Measurements from ENCODE around the gene EDEM3. TPM values are rescaled to one million over a fixed set of nuclear protein-coding genes. Genes with fewer than 3 reads are reported as not detected.
"Not testable (repeated sequence)": the region's sequence is repeated elsewhere in the genome, so short reads cannot be mapped to it uniquely, and the experiment has no call there.

The EDEM3 gene
- total RNA-seq, 1 donor from 2014 or later = 45.5 TPM

DNA sequence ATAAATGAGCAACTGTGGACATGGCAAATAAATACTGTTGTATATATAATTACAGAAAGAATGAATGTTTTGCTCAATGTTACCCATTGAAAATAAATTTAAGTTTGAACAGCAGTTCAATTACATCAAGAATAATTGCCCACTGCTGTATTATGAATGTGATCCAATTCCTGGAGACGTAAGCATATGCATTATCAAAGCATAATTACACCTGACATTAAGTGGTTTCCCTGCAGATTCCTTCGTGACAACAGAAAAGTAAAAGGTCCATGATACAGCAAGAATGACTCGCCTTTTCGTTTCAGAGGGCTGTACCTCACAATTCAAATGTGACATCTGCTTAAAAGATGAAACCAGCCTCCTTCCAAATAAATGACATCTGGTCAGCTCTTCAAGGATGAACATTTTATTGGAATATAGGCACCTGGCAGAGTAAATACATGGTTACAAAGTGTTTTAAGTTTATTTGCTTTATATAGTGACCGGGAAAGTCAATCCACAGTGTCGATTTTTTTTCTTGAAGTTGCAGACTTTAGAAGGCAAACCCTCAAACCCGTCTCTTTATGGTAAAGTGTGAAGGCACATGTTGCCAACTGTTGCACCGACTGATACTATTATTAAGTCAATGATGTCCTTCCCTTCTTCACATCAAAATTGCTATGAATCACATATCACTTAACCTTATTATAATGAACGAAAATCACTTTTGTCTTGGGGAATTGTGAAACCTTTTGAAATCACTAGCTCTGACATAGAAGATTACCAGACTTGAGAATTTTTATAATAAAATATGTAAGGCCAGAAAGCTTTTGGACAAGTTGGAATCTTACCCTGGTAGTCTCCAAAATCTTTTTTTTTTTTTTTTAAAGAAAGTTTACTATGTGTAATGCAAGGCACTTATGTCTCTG, 36.2 kb upstream of the EDEM3 start:
- Histone ChIP-seq H3K4me1 (peaks cover 17% of the 10 kb centered on the region), H3K27me3 (ENCODE audit: low read depth) (no peaks in the 10 kb centered on the region), H3K4me3 (no peak overlapping the region), H3K9me3 (no peaks in the 10 kb centered on the region), H3K27ac (no peak overlapping the region), H3K36me3 (peaks cover 6% of the 10 kb centered on the region)
- ATAC-seq (no peak), DNase-seq (no peak)
- TF ChIP-seq, protein P1, sequence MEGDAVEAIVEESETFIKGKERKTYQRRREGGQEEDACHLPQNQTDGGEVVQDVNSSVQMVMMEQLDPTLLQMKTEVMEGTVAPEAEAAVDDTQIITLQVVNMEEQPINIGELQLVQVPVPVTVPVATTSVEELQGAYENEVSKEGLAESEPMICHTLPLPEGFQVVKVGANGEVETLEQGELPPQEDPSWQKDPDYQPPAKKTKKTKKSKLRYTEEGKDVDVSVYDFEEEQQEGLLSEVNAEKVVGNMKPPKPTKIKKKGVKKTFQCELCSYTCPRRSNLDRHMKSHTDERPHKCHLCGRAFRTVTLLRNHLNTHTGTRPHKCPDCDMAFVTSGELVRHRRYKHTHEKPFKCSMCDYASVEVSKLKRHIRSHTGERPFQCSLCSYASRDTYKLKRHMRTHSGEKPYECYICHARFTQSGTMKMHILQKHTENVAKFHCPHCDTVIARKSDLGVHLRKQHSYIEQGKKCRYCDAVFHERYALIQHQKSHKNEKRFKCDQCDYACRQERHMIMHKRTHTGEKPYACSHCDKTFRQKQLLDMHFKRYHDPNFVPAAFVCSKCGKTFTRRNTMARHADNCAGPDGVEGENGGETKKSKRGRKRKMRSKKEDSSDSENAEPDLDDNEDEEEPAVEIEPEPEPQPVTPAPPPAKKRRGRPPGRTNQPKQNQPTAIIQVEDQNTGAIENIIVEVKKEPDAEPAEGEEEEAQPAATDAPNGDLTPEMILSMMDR (IDR thresholded peaks at IDR 0.05) = no peak
- intact Hi-C loops (cut with DNase I) = no loop called here

DNA sequence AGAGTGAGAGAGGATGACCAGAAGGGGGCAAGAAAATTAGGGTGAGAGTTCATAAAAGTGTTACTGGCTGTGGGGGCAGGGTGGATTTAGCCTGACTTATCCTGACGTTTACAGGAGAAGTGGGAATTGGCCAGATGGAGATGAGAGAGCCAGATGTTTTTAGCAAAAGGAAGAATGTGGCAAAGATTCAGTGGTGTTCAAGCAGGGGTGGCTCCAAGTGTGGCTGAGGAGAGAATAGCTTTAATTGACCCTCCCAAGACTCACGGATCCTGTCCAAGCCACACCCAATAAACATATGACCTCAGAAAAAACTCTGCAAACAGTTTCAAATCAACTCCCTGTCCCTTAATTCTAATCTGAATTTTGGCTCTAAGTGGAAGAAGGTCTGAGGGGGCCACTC, 35.2 kb upstream of the EDEM3 start:
- H3K4me1 ChIP-seq = peaks cover 17% of the 10 kb centered on the region
- no peak for DNase-seq
- no peaks in the 10 kb centered on the region for H3K27me3 ChIP-seq (ENCODE audit: low read depth)
- H3K36me3 ChIP-seq = peaks cover 2% of the 10 kb centered on the region
- H3K9me3 ChIP-seq = no peaks in the 10 kb centered on the region
- H3K4me3 ChIP-seq = no peak overlapping the region
- H3K27ac ChIP-seq = no peak overlapping the region
- TF ChIP-seq, protein P1 (IDR thresholded peaks at IDR 0.05) = no peak
- ATAC-seq = no peak
- intact Hi-C loops (cut with DNase I) = no loop called here

DNA sequence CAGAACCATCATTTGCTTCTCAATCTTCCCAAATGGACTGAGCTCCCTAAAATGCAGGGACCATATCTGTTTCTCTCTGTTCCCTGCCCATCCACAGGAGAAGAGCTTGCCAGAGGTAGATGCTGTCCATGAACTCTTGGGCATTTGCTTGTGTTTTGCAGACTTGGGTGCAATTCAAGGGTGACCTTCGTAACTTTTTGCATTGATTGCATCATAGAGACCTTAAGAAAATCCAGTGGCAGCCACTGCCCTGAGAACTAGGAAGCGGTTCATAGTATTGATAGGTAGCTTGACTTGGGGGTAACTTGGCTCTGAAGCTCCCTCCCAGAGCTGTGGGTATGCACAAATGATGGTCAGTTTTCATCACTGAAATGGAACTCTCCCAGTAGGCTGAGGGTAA, 34.3 kb upstream of the EDEM3 start:
- no peak for ATAC-seq

DNA sequence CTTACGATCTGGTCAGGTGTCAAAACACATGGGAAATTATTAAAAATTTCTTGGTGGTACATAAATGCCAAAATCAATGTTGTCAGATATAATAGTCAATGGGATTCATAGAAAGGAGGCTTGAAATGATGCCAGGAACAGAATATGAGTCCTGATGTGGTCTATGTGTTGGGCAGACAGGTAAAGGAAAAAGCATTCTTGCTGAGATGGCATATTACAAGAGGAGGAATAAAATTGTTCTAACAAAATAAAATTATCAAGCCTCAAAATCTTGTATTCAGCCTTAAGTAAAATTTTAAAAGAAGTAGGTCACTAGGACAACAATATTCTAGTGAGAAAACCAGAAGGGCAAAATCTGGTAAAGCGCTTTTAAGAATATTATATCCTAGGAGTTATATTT, 30.9 kb upstream of the EDEM3 start:
- TF ChIP-seq, protein P1 (IDR thresholded peaks at IDR 0.05) = no peak
- no peaks in the 10 kb centered on the region for H3K4me1 ChIP-seq
- no peak overlapping the region for H3K4me3 ChIP-seq
- H3K9me3 ChIP-seq = peaks cover 9% of the 10 kb centered on the region
- no peaks in the 10 kb centered on the region for H3K36me3 ChIP-seq
- no peak for DNase-seq
- no peaks in the 10 kb centered on the region for H3K27me3 ChIP-seq (ENCODE audit: low read depth)
- H3K27ac ChIP-seq = no peak overlapping the region
- no peak for ATAC-seq
- intact Hi-C loops (cut with DNase I) = no loop called here

More for the DNA sequence above, 34.3 kb upstream of the EDEM3 start:
- no peak for DNase-seq
- H3K27me3 ChIP-seq (ENCODE audit: low read depth) = no peaks in the 10 kb centered on the region
- H3K27ac ChIP-seq = no peak overlapping the region
- H3K9me3 ChIP-seq = peaks cover 1% of the 10 kb centered on the region
- H3K4me3 ChIP-seq = no peak overlapping the region
- intact Hi-C loops (cut with DNase I) = no loop called here
- H3K36me3 ChIP-seq = no peaks in the 10 kb centered on the region
- H3K4me1 ChIP-seq = peaks cover 17% of the 10 kb centered on the region
- TF ChIP-seq, protein P1 (IDR thresholded peaks at IDR 0.05) = no peak

DNA sequence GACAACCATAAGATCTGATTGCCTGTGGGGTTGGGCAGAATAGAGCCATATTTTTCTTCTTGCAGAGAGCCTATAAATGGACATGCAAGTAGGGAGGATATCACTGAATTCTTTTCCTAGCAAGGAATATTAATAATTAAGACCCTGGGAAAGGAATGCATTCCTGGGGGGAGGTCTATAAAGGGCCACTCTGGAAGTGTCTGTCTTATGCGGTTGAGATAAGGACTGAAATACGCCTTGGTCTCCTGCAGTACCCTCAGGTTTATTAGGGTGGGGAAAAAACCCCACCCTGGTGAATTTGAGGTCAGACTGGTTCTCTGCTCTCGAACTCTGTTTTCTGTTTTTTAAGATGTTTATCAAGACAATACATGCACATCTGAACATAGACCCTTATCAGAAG, 29.1 kb upstream of the EDEM3 start:
- DNase-seq; H3K27me3 ChIP-seq (ENCODE audit: low read depth); H3K36me3 ChIP-seq; intact Hi-C loops (cut with DNase I); H3K27ac ChIP-seq; H3K4me1 ChIP-seq; H3K9me3 ChIP-seq; H3K4me3 ChIP-seq; ATAC-seq: not testable (repeated sequence)

DNA sequence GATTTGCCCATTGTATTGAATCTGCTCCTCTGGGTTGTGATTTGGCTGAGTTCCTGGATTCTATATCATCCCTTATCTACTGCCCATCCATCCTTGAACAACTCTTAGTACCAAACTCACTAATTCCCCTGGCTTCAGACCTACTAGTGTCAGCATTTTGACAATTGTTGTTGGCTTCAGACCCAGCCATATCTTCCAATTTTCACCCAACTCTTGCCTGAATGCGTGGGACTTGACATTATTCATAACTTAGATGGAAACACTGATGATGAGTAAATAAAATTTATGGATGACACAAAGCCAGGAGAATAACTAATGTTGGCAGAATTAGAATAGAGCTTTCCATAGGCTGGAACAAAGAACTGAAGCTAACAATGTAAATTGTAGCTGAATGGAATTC, 27.3 kb upstream of the EDEM3 start:
- Histone ChIP-seq H3K27me3 (ENCODE audit: low read depth) (no peaks in the 10 kb centered on the region), H3K4me3 (no peak overlapping the region), H3K27ac (no peak overlapping the region), H3K4me1 (no peaks in the 10 kb centered on the region), H3K36me3 (no peaks in the 10 kb centered on the region), H3K9me3 (peaks cover 9% of the 10 kb centered on the region)
- DNase-seq (no peak), ATAC-seq (no peak)
- TF ChIP-seq, protein P1 (IDR thresholded peaks at IDR 0.05) = no peak
- intact Hi-C loops (cut with DNase I) = no loop called here

All from lower lobe of right lung (tissue), 2 donors.